GM12878 (cell line): ENCODE results near the gene PDLIM5. TPM values are rescaled to one million over a fixed set of nuclear protein-coding genes. Genes with fewer than 3 reads are reported as not detected.

Experiments used
- CBX5 ChIP-seq: sonication (generic); IDR thresholded peaks from 2 replicates; pipeline ENCODE4 v1.6.1; 2016; ENCODE audit warnings: low read depth, moderate library complexity, mild to moderate bottlenecking, inconsistent platforms
- CEBPZ ChIP-seq: fragments of 150-350 bp; IDR thresholded peaks from 2 replicates; pipeline ENCODE4 v1.6.1; 2016; ENCODE audit warnings: low read depth, low read length
- DPF2 ChIP-seq: fragments of 450-650 bp; IDR thresholded peaks from 2 replicates; pipeline ENCODE4 v1.6.1; 2017; ENCODE audit warnings: mild to moderate bottlenecking
- EED ChIP-seq: sonication (generic); IDR thresholded peaks from 2 replicates; pipeline ENCODE4 v1.6.1; 2016; ENCODE audit warnings: antibody characterized with exemption, low read depth
- EGR1 ChIP-seq, 2 experiments: IDR thresholded peaks; 1 replicate in 1 of 2; 2 replicates in 1 of 2; pipeline ENCODE4 v1.6.1; 2011 to 2012; ENCODE audit warnings: low read depth in 2 of 2, low read length in 2 of 2, borderline replicate concordance in 1 of 2, mild to moderate bottlenecking in 1 of 2, moderate library complexity in 1 of 2
- EP300 ChIP-seq, 2 experiments: fragments of 150-350 bp in 1 of 2; IDR thresholded peaks; 2 replicates each; pipeline ENCODE4 v1.6.1; 2011 to 2012; ENCODE audit warnings: low read depth in 2 of 2, low read length in 2 of 2, borderline replicate concordance in 1 of 2, improper control_type of control experiment in 1 of 2, inconsistent platforms in 1 of 2; ENCODE audit not compliant: control insufficient read depth in 1 of 2
- FOS ChIP-seq: IDR thresholded peaks from 3 replicates; pipeline ENCODE4 v1.6.1; 2011; ENCODE audit warnings: borderline replicate concordance; ENCODE audit not compliant: insufficient read length; ENCODE audit errors: extremely low read depth
- IKZF1 ChIP-seq: fragments of 450-650 bp; conservative IDR thresholded peaks from 2 replicates; pipeline ENCODE4 v1.6.1; 2017; ENCODE audit warnings: antibody characterized with exemption, mild to moderate bottlenecking
- LARP7 ChIP-seq: fragments of 450-650 bp; IDR thresholded peaks from 2 replicates; pipeline ENCODE4 v1.6.1; 2017; ENCODE audit warnings: mild to moderate bottlenecking
- NKRF ChIP-seq: fragments of 450-650 bp; conservative IDR thresholded peaks from 2 replicates; pipeline ENCODE4 v1.6.1; 2017; ENCODE audit warnings: mild to moderate bottlenecking, moderate library complexity
- PML ChIP-seq: IDR thresholded peaks from 2 replicates; pipeline ENCODE4 v1.6.1; 2012; ENCODE audit warnings: low read length, inconsistent platforms
- POU2F2 ChIP-seq: IDR thresholded peaks from 3 replicates; pipeline ENCODE4 v1.6.1; 2011; ENCODE audit warnings: low read depth, mild to moderate bottlenecking, low read length, borderline replicate concordance
- RB1 ChIP-seq: fragments of 450-650 bp; formaldehyde crosslinking; IDR thresholded peaks from 2 replicates; pipeline ENCODE4 v1.6.1; 2017; ENCODE audit warnings: mild to moderate bottlenecking, borderline replicate concordance
- TAF1 ChIP-seq: IDR thresholded peaks from 2 replicates; pipeline ENCODE4 v1.6.1; 2011; ENCODE audit warnings: mild to moderate bottlenecking, low read depth, low read length, borderline replicate concordance
- ZNF687 ChIP-seq: fragments of 450-650 bp; IDR thresholded peaks from 2 replicates; pipeline ENCODE4 v1.6.1; 2017; ENCODE audit warnings: mild to moderate bottlenecking, moderate library complexity
- polyA plus RNA-seq, 11 experiments: library from polyadenylated mRNA; depleted of rRNA in 4 of 11; unstranded in 6 of 11; stranded (reverse) in 5 of 11; fragments of >200 nt; fragmentation: Nextera tagmentation in 4 of 11; fragmentation: Illumina TruSeq in 1 of 11; extraction: Ambion mirVana in 4 of 11; extraction: Trizol in 1 of 11; gene quantifications; 1 replicate in 1 of 11; 2 replicates in 10 of 11; pipeline versions ENCODE4 v1.2.1 to v1.2.3, GENCODE V29; 2011 to 2016; ENCODE audit warnings: inconsistent platforms in 2 of 11, missing spikeins in 2 of 11, low read depth in 1 of 11
- total RNA-seq, 4 experiments: library from RNA; depleted of rRNA in 3 of 4; stranded (reverse); fragments of >200 nt in 3 of 4; fragmentation: Illumina TruSeq in 1 of 4; extraction: Trizol in 1 of 4; gene quantifications; 2 replicates each; pipeline versions ENCODE4 v1.2.1 to v1.2.3, GENCODE V29; 2013 to 2021

Gene PDLIM5
- total and polyA plus RNA-seq, 10 of the 15 experiments (the other 5 are each of a cell fraction or from before 2014, with no cell fraction given) = 10.0 to 52.9 (median 20.7) TPM

GRCh38 chr4:94451695-94452475 is at the start of gene PDLIM5 (continued):
- TF ChIP-seq PML = 0 out of 2 replicates have a peak, but pooled peaks have one; percentile 79
- TF ChIP-seq EGR1 (IDR thresholded peaks at IDR 0.05; ENCODE audit: borderline replicate concordance in 1 of 2, low read depth in 2 of 2, low read length in 2 of 2) = peak in 1 of 2 experiments; percentile 31; a peak in 1 of 3 replicates
- peak; percentile 90 for TF ChIP-seq LARP7
- peak; percentile 92 for TF ChIP-seq IKZF1
- TF ChIP-seq CEBPZ = no peak
- TF ChIP-seq RB1 = peak; percentile 44; the same call in 1 of the 2 replicates
- peak; percentile 55 for TF ChIP-seq EED
- TF ChIP-seq TAF1 = peak; percentile 88
- 0 out of 4 replicates have a peak, but pooled peaks of 1 of the 2 experiments have one; percentile 11 for TF ChIP-seq EP300 (IDR thresholded peaks at IDR 0.05; ENCODE audit: borderline replicate concordance in 1 of 2, control insufficient read depth in 1 of 2, low read depth in 2 of 2, low read length in 2 of 2)
- peak; percentile 81; the same call in 1 of the 2 replicates for TF ChIP-seq NKRF
- peak; percentile 94 for TF ChIP-seq CBX5
- TF ChIP-seq ZNF687 = 0 out of 2 replicates have a peak, but pooled peaks have one; percentile 36
- peak; percentile 69; the same call in 1 of the 3 replicates for TF ChIP-seq POU2F2
- TF ChIP-seq DPF2 = peak; percentile 82
- TF ChIP-seq FOS = no peak
